Measurements from ENCODE around the gene COLGALT1. TPM values are rescaled to one million over a fixed set of nuclear protein-coding genes. Genes with fewer than 3 reads are reported as not detected.

COLGALT1 gene
- total and polyA plus RNA-seq, 9 of the 15 experiments (the other 6 are each of a cell fraction or from before 2014, with no cell fraction given): 4.9 to 119 (median 82.6) TPM

GRCh38 chr19:17542042-17542441, 13.4 kb upstream of the COLGALT1 start:
- no peak overlapping the region for H2AFZ ChIP-seq (ENCODE audit: low read depth, low read length)
- H3K9ac ChIP-seq (ENCODE audit: insufficient read depth in 1 of 2, low read depth in 2 of 2, low read length in 2 of 2): peak overlapping the region in 1 of 2 experiments; percentile 56; a peak in 1 of 4 replicates
- H3K27me3 ChIP-seq (ENCODE audit: control insufficient read depth in 2 of 2, insufficient read depth in 2 of 2, low read length in 2 of 2): peaks cover 3 to 4% of the 10 kb centered on the region in 2 experiments; a peak in 2 of 5 replicates
- no peaks in the 10 kb centered on the region for H4K20me1 ChIP-seq (replicated peaks; ENCODE audit: control insufficient read depth, insufficient read depth, low read length)
- H3K4me1 ChIP-seq (replicated peaks in 1 of 2; ENCODE audit: control insufficient read depth in 2 of 2, insufficient read depth in 2 of 2, low read length in 2 of 2): peaks cover 10 to 39% of the 10 kb centered on the region in 2 experiments
- DNase-seq (ENCODE audit: extremely low read depth in 1 of 4, low spot score in 3 of 4): no peak
- no TSS peak for BruUV-seq (replicated peaks)
- H3K9me1 ChIP-seq (ENCODE audit: control insufficient read depth, insufficient read depth, low read length): peaks cover 7% of the 10 kb centered on the region
- H3K79me2 ChIP-seq (ENCODE audit: control insufficient read depth, insufficient read depth, low read length): no peaks in the 10 kb centered on the region
- POLR2A ChIA-PET: no interaction called here
- CTCF ChIA-PET (ENCODE audit: low intra/inter-chr PET ratio): no interaction called here
- in situ Hi-C loops (cut with MboI) (no loop called here), intact Hi-C loops (cut with micrococcal nuclease) (no loop called here)
- H3K4me3 ChIP-seq: no peak overlapping the region
- H3K9me3 ChIP-seq (replicated peaks; ENCODE audit: control insufficient read depth, insufficient read depth, low read depth, low read length): no peaks in the 10 kb centered on the region
- no peaks in the 10 kb centered on the region for H3K36me3 ChIP-seq (ENCODE audit: control insufficient read depth, insufficient read depth, low read length)
- FAIRE-seq: no peak
- no peak overlapping the region for H3K27ac ChIP-seq (ENCODE audit: extremely low read depth, low read depth, low read length)
- no peak overlapping the region for H3K4me2 ChIP-seq (ENCODE audit: insufficient read depth, low read length)
- 80% methylated on average over 14 of the region's 15 CpGs for WGBS (ENCODE audit: insufficient coverage, low coverage, missing lambda C conversion rate)
- TF ChIP-seq MEIS2 (IDR thresholded peaks at IDR 0.05; ENCODE audit: partially characterized antibody) (no peak), MBD1 (CRISPR knock-in tag; IDR thresholded peaks at IDR 0.05) (no peak)
- no peak for ATAC-seq

All from K562 (cell line).